Mesenchymal stem cell (in vitro differentiated cells and primary cell): ENCODE results near the gene ADGRV1.
"Not testable (repeated sequence)": the region's sequence is repeated elsewhere in the genome, so short reads cannot be mapped to it uniquely, and the experiment has no call there.

Experiments used
- DNase-seq: peaks from one replicate; pipeline ENCODE4 v3.0.0-alpha.2; 2013
- H2AFZ ChIP-seq: one replicate; pipeline ENCODE4 v1.6.1; 2013; ENCODE audit warnings: low read depth, mild to moderate bottlenecking, control low read depth, inconsistent platforms, low read length, moderate library complexity
- H2AK5ac ChIP-seq: 2 replicates; pipeline ENCODE4 v1.6.1; 2013; ENCODE audit warnings: low read length, moderate library complexity, mild to moderate bottlenecking, inconsistent platforms; ENCODE audit not compliant: severe bottlenecking
- H2BK120ac ChIP-seq: one replicate; pipeline ENCODE4 v1.6.1; 2013; ENCODE audit warnings: low read depth, mild to moderate bottlenecking, inconsistent platforms, low read length, moderate library complexity
- H2BK12ac ChIP-seq, 2 experiments: one replicate each; pipeline ENCODE4 v1.6.1; 2013; ENCODE audit warnings: inconsistent platforms in 2 of 2, low read length in 2 of 2, mild to moderate bottlenecking in 2 of 2, moderate library complexity in 2 of 2, control low read depth in 1 of 2
- H2BK15ac ChIP-seq: one replicate; pipeline ENCODE4 v1.6.1; 2013; ENCODE audit warnings: mild to moderate bottlenecking, low read depth, inconsistent platforms; ENCODE audit not compliant: poor library complexity, severe bottlenecking
- H2BK5ac ChIP-seq: 2 replicates; pipeline ENCODE4 v1.6.1; 2013; ENCODE audit warnings: low read depth, mild to moderate bottlenecking, low read length, control low read depth, inconsistent platforms; ENCODE audit not compliant: poor library complexity, severe bottlenecking
- H3K14ac ChIP-seq, 2 experiments: one replicate each; pipeline ENCODE4 v1.6.1; 2013; ENCODE audit warnings: inconsistent platforms in 2 of 2, low read length in 2 of 2, control low read depth in 1 of 2, mild to moderate bottlenecking in 1 of 2, moderate library complexity in 1 of 2
- H3K18ac ChIP-seq, 2 experiments: one replicate each; pipeline ENCODE4 v1.6.1; 2013; ENCODE audit warnings: inconsistent platforms in 2 of 2, low read length in 2 of 2, control low read depth in 1 of 2, low read depth in 1 of 2, mild to moderate bottlenecking in 1 of 2
- H3K23ac ChIP-seq, 2 experiments: one replicate each; pipeline ENCODE4 v1.6.1; 2013; ENCODE audit warnings: inconsistent platforms in 2 of 2, low read length in 2 of 2, mild to moderate bottlenecking in 2 of 2, moderate library complexity in 2 of 2, control low read depth in 1 of 2
- H3K27ac ChIP-seq: 2 replicates; pipeline ENCODE4 v1.5.1; 2013; ENCODE audit warnings: mild to moderate bottlenecking, moderate library complexity, low read length, control low read depth, inconsistent platforms; ENCODE audit not compliant: poor library complexity, severe bottlenecking
- H3K27me3 ChIP-seq, 2 experiments: 2 replicates each; pipeline versions ENCODE4 v1.6.1 to v1.7.0; 2013; ENCODE audit warnings: low read length in 2 of 2, mild to moderate bottlenecking in 2 of 2, moderate library complexity in 2 of 2, control low read depth in 1 of 2, inconsistent platforms in 1 of 2; ENCODE audit not compliant: control insufficient read depth in 1 of 2, insufficient read depth in 1 of 2
- H3K36me3 ChIP-seq, 2 experiments: 2 replicates each; pipeline versions ENCODE4 v1.6.1 to v1.7.0; 2013; ENCODE audit warnings: low read length in 2 of 2, control low read depth in 1 of 2, inconsistent platforms in 1 of 2, low read depth in 1 of 2, mild to moderate bottlenecking in 1 of 2; ENCODE audit not compliant: insufficient read depth in 2 of 2, control insufficient read depth in 1 of 2
- H3K4ac ChIP-seq, 2 experiments: one replicate each; pipeline ENCODE4 v1.6.1; 2013; ENCODE audit warnings: inconsistent platforms in 2 of 2, low read length in 2 of 2, mild to moderate bottlenecking in 2 of 2, moderate library complexity in 2 of 2, control low read depth in 1 of 2, low read depth in 1 of 2
- H3K4me1 ChIP-seq: 2 replicates; pipeline ENCODE4 v1.6.1; 2013; ENCODE audit warnings: low read depth, low read length, control low read depth; ENCODE audit not compliant: control insufficient read depth, insufficient read depth
- H3K4me2 ChIP-seq: 2 replicates; pipeline ENCODE4 v1.6.1; 2013; ENCODE audit warnings: low read length, mild to moderate bottlenecking, inconsistent platforms; ENCODE audit not compliant: poor library complexity, severe bottlenecking
- H3K4me3 ChIP-seq, 2 experiments: 2 replicates each; pipeline versions ENCODE4 v1.5.1 to v1.7.0; 2013; ENCODE audit warnings: low read length in 2 of 2, mild to moderate bottlenecking in 2 of 2, control low read depth in 1 of 2, low read depth in 1 of 2; ENCODE audit not compliant: insufficient read depth in 1 of 2
- H3K79me1 ChIP-seq: replicated peaks from 2 replicates; pipeline ENCODE4 v1.6.1; 2013; ENCODE audit warnings: mild to moderate bottlenecking, control low read depth, low read length, inconsistent platforms; ENCODE audit not compliant: poor library complexity, severe bottlenecking
- H3K9ac ChIP-seq: 2 replicates; pipeline ENCODE4 v1.7.0; 2013; ENCODE audit warnings: mild to moderate bottlenecking, low read length, moderate library complexity
- H3K9me3 ChIP-seq: 2 replicates; pipeline ENCODE4 v1.7.0; 2013; ENCODE audit warnings: mild to moderate bottlenecking, low read length; ENCODE audit not compliant: control insufficient read depth
- H4K8ac ChIP-seq: one replicate; pipeline ENCODE4 v1.6.1; 2013; ENCODE audit warnings: inconsistent platforms, mild to moderate bottlenecking, low read length, moderate library complexity
- H4K91ac ChIP-seq: one replicate; pipeline ENCODE4 v1.6.1; 2013; ENCODE audit warnings: mild to moderate bottlenecking, low read length, inconsistent platforms
- WGBS: methylation state at CpG from one replicate; pipeline ENCODE4 v1.1.7; 2013; ENCODE audit warnings: mixed read lengths; 5-methylcytosine and 5-hydroxymethylcytosine counted together

The ADGRV1 gene

GRCh38 chr5:90668079-90668565 is 109.5 kb downstream of the ADGRV1 start:
- H2BK120ac ChIP-seq, H3K4ac ChIP-seq, H2BK12ac ChIP-seq, H2BK5ac ChIP-seq, H3K14ac ChIP-seq, H2BK15ac ChIP-seq, H3K4me3 ChIP-seq, H3K4me2 ChIP-seq, H3K23ac ChIP-seq, H3K27ac ChIP-seq, H4K8ac ChIP-seq, H3K9me3 ChIP-seq, H2AK5ac ChIP-seq, H4K91ac ChIP-seq, H3K4me1 ChIP-seq, H3K27me3 ChIP-seq, DNase-seq, H3K79me1 ChIP-seq, H3K18ac ChIP-seq, H3K36me3 ChIP-seq, H3K9ac ChIP-seq, H2AFZ ChIP-seq: not testable (repeated sequence)
- WGBS: 84% methylated on average over 17 of the region's 21 CpGs

GRCh38 chr5:90675222-90675621 is 116.6 kb downstream of the ADGRV1 start:
- H3K4ac ChIP-seq: no peak overlapping the region
- H3K36me3 ChIP-seq: no peaks in the 10 kb centered on the region
- no peak overlapping the region for H2BK5ac ChIP-seq
- no peak overlapping the region for H2BK12ac ChIP-seq
- H3K27me3 ChIP-seq: no peaks in the 10 kb centered on the region
- peak overlapping the region in 1 of 2 experiments; percentile 48 for H3K14ac ChIP-seq
- no peaks in the 10 kb centered on the region for H3K9me3 ChIP-seq
- H2BK15ac ChIP-seq: no peak overlapping the region
- no peak overlapping the region for H3K27ac ChIP-seq
- 84% methylated on average over 8 of the region's 8 CpGs for WGBS
- no peak overlapping the region for H3K4me2 ChIP-seq
- H3K4me1 ChIP-seq: no peaks in the 10 kb centered on the region
- H3K9ac ChIP-seq: no peak overlapping the region
- no peak for DNase-seq
- no peak overlapping the region for H2BK120ac ChIP-seq
- no peaks in the 10 kb centered on the region for H3K79me1 ChIP-seq
- H3K23ac ChIP-seq: no peak overlapping the region
- no peak overlapping the region for H3K18ac ChIP-seq
- H4K8ac ChIP-seq: no peak overlapping the region
- H4K91ac ChIP-seq: no peak overlapping the region
- no peak overlapping the region for H2AFZ ChIP-seq
- no peak overlapping the region for H2AK5ac ChIP-seq
- no peak overlapping the region for H3K4me3 ChIP-seq

- H2BK5ac ChIP-seq: no peak overlapping the region
- no peak overlapping the region for H3K27ac ChIP-seq
- no peak overlapping the region for H3K9ac ChIP-seq
- no peak overlapping the region for H2AK5ac ChIP-seq
- WGBS: 89% methylated on average over 3 of the region's 4 CpGs
- H4K8ac ChIP-seq: no peak overlapping the region
- no peak overlapping the region for H3K4me2 ChIP-seq
- no peak overlapping the region for H2BK120ac ChIP-seq
- H4K91ac ChIP-seq: no peak overlapping the region
- H3K18ac ChIP-seq: no peak overlapping the region
- H3K4ac ChIP-seq: no peak overlapping the region
- H2BK15ac ChIP-seq: no peak overlapping the region
- H3K14ac ChIP-seq: no peak overlapping the region
- no peak overlapping the region for H2AFZ ChIP-seq
- H3K23ac ChIP-seq: no peak overlapping the region
- no peak overlapping the region for H2BK12ac ChIP-seq
- no peak overlapping the region for H3K4me3 ChIP-seq
- H3K9me3 ChIP-seq: no peaks in the 10 kb centered on the region
- no peak for DNase-seq
- no peaks in the 10 kb centered on the region for H3K4me1 ChIP-seq
- no peaks in the 10 kb centered on the region for H3K79me1 ChIP-seq
- H3K36me3 ChIP-seq: no peaks in the 10 kb centered on the region
- no peaks in the 10 kb centered on the region for H3K27me3 ChIP-seq
These were observed 122.4 kb downstream of the ADGRV1 start for GRCh38 chr5:90680921-90681563.

- H3K18ac ChIP-seq: no peak overlapping the region
- no peak overlapping the region for H2BK5ac ChIP-seq
- no peak overlapping the region for H3K4me2 ChIP-seq
- H2BK12ac ChIP-seq: no peak overlapping the region
- no peak overlapping the region for H3K4me3 ChIP-seq
- no peak overlapping the region for H3K4ac ChIP-seq
- no peak overlapping the region for H3K9ac ChIP-seq
- no peak for DNase-seq
- no peak overlapping the region for H2BK120ac ChIP-seq
- no peak overlapping the region for H3K14ac ChIP-seq
- no peak overlapping the region for H3K27ac ChIP-seq
- H4K91ac ChIP-seq: no peak overlapping the region
- H2AFZ ChIP-seq: no peak overlapping the region
- no CpG with 5 or more reads among the region's 2 CpGs for WGBS
- no peak overlapping the region for H2AK5ac ChIP-seq
- no peak overlapping the region for H2BK15ac ChIP-seq
- H3K36me3 ChIP-seq: no peaks in the 10 kb centered on the region
- no peaks in the 10 kb centered on the region for H3K9me3 ChIP-seq
- H3K27me3 ChIP-seq: no peaks in the 10 kb centered on the region
- no peaks in the 10 kb centered on the region for H3K4me1 ChIP-seq
- no peaks in the 10 kb centered on the region for H3K79me1 ChIP-seq
- no peak overlapping the region for H3K23ac ChIP-seq
- H4K8ac ChIP-seq: no peak overlapping the region
These were observed 123.7 kb downstream of the ADGRV1 start for GRCh38 chr5:90682278-90682677.
